AG10803 (cell line): ENCODE results near the gene VSTM2A.
A peak's percentile ranks its signal among the peaks of the same experiment; 100 is the strongest.
"Not testable (repeated sequence)": the region's sequence is repeated elsewhere in the genome, so short reads cannot be mapped to it uniquely, and the experiment has no call there.

Experiments used
- DNase-seq: peaks from one replicate; pipeline ENCODE4 v3.0.0; 2010; ENCODE audit warnings: low read depth
- H3K4me3 ChIP-seq: 2 replicates; pipeline ENCODE4 v1.5.1; 2011; ENCODE audit warnings: mild to moderate bottlenecking, low read length, control low read depth
- TF ChIP-seq, protein P1 (sequence below): conservative IDR thresholded peaks from 2 replicates; pipeline ENCODE4 v1.5.1; 2011; ENCODE audit warnings: mild to moderate bottlenecking, low read length, control low read depth, inconsistent platforms

VSTM2A gene, protein sequence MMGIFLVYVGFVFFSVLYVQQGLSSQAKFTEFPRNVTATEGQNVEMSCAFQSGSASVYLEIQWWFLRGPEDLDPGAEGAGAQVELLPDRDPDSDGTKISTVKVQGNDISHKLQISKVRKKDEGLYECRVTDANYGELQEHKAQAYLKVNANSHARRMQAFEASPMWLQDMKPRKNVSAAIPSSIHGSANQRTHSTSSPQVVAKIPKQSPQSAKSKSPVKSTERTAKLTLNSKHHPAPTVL

DNA sequence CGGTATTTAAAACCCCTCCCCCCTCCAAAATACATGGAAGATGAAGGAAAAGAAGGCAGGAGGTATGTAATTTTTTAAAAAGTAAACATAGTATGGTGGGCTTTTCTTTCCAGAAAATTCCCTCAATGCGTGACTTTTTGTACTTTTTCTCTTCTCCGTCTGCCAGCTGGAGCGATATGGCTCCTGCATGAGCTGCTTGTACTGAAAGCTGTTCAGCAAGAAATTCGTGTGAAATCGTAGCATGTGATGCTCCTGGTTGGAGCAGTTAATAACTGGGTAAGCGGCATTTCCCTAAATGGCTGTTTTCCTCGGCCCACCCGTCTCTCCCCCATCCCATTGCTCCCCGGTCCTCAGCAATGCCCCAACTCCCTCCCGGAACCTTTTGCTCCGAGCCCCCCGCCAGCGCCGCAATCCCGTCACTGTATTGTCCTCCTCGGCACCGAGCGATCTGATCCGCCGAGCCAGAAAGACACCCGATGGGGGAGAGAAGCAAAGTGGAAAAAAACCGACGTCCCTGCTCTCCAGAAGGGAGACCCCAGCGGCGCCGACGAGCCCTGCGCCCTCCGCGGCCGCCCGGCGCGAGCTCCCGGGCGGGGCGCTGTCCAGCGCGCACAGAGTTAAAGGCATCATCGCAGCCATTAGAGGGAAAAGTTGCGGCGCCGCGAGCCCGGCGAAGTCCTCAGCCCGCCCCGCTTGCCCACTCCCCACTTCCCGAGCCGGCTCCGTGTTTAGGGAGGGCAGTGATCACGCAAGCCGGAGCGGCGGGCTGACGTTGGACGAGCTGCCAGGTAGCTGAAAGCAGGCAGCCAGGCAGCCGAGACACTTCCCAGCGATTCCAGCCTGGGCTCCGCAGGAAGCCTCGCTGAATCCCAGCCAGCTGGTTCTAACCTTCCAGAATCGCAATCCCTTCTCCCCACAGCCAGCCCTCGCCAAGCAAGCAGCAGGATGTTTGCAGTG lies at the start of gene VSTM2A:
Gene VSTM2A, plus strand, starts transcription at position 707 of the 957 bp plus-strand sequence. CDS start 356 bp downstream, outside the sequence.
- no peak within 1 kb of the TSS for H3K4me3 ChIP-seq
- no peak for DNase-seq
- TF ChIP-seq, protein P1, sequence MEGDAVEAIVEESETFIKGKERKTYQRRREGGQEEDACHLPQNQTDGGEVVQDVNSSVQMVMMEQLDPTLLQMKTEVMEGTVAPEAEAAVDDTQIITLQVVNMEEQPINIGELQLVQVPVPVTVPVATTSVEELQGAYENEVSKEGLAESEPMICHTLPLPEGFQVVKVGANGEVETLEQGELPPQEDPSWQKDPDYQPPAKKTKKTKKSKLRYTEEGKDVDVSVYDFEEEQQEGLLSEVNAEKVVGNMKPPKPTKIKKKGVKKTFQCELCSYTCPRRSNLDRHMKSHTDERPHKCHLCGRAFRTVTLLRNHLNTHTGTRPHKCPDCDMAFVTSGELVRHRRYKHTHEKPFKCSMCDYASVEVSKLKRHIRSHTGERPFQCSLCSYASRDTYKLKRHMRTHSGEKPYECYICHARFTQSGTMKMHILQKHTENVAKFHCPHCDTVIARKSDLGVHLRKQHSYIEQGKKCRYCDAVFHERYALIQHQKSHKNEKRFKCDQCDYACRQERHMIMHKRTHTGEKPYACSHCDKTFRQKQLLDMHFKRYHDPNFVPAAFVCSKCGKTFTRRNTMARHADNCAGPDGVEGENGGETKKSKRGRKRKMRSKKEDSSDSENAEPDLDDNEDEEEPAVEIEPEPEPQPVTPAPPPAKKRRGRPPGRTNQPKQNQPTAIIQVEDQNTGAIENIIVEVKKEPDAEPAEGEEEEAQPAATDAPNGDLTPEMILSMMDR, result no peak

DNA sequence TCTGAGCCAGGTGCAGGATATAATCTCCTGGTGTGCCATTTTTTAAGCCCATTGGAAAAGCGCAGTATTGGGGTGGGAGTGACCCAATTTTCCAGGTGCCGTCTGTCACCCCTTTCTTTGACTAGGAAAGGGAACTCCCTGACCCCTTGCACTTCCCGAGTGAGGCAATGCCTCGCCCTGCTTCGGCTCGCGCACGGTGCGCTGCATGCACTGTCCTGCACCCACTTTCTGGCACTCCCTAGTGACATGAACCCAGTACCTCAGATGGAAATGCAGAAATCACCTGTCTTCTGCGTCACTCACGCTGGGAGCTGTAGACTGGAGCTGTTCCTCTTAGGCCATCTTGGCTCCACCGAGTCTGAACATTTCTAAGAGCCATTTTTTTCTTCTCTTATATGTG lies 37.6 kb upstream of the VSTM2A start:
- not testable (repeated sequence) for DNase-seq, H3K4me3 ChIP-seq

DNA sequence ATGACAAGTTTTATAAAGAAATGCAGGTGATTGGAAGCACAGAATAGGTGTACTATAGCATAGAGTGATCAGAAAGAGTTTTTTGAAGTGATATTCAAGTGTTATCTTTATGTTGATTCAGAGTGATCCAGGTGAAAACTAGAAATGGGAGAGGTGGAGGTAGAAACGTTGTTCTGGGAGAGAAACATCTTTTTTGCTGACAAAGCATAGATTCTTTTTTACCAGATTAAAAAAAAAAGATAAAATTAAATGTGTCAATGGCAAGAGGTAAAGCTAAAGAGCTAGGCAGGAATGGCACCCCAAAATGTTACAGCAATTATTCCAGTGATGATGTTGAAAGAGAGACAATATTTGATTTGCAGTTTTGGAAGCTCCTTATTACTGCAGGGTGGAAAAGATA lies 12.6 kb upstream of the VSTM2A start:
- DNase-seq, result no peak
- TF ChIP-seq, protein P1, result no peak

DNA sequence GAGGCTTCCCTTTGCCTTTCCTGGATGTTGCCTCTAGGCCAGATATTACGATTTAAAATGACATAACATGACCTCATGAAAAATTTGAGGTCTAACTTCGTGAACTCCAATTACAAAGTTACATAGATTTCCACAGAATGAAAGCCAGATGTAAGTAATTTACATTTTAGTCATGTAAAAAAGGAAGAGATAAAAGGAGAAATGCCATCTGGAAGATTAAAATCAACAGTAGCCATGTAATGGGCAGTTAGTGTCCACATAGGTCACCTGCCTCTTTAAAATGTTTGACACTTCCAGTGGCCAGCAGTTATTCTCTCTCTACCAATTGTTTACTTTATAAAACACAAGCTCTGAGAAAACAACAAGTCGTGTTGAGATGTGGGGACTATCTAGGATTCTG lies 4.1 kb upstream of the VSTM2A start:
- no peak overlapping the region for H3K4me3 ChIP-seq
- no peak for DNase-seq
- TF ChIP-seq, protein P1, result no peak

More for the DNA sequence above, 12.6 kb upstream of the VSTM2A start:
- H3K4me3 ChIP-seq, result no peak overlapping the region

DNA sequence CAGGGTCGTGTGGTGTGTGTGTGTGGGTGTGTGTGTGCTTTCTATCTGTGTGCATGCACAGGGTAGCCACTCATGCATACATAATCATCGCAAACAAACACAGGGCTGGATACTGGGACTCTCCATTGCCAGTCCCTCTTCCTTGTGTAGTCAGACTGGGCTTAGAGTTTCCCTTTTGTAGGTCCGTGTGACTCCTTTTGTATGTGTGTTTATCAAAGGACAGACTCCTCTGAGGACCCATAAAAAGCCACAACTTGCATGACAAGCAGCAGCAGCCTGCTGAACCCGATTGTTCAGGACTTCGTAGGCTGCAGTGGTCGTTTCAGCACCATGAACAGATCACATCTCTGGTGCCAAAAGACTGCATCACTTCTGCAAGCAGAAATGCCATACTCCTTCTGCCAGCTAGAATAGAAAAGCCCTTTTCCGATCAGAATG lies 895 bp downstream of the VSTM2A start:
- TF ChIP-seq, protein P1, result no peak
- peak; percentile 13 for DNase-seq
- H3K4me3 ChIP-seq, result no peak overlapping the region

DNA sequence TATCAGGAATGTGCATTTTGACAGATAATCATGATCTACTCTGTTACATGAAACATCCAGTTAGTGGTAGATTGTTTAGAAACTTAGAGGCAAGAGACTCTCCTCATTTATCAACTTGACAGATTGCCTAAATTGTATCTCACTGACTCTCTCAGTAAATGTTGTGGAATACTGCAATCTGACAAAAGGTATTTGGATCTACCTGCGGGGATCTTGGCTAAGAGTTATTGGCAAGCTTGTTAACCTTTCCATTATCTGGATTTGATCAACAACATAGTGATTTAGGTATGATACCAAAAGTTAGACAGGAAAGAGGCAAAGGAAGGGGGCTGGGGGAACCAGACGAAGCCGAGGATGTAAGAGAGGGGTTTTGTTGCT lies 2.0 kb downstream of the VSTM2A start:
- no peak overlapping the region for H3K4me3 ChIP-seq
- no peak for DNase-seq
- TF ChIP-seq, protein P1, result no peak

DNA sequence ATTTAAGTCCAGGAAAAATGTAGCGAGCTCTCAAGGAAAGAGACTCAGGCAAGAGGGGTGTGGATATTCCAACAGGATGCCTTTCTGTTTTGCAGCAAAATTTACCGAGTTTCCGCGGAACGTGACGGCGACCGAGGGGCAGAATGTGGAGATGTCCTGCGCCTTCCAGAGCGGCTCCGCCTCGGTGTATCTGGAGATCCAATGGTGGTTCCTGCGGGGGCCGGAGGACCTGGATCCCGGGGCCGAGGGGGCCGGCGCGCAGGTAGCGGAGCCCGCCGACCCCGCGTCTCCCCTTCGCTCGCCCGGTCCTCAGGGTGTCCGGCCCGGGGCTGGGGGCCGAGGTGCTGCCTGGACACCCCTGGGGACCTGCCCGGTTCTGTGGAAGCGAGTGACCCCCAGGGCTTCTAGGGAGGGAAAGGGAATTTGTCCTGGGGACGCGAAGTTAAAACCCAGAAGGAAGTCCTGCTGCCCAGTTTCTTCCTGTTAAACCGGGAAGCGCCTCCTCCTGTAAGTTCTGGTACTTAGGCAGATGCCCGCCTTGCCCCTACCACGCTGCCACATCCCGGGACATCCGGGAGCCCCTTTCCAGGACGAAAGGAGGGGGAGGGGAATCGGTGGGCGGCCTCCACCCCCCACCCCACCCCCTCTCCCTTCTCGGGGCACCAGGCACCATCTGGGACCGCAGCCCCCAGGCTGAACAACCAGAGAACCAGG lies 2.5 kb downstream of the VSTM2A start:
- TF ChIP-seq, protein P1, result no peak

More for the DNA sequence above, 2.5 kb downstream of the VSTM2A start:
- no peak for DNase-seq
- no peak overlapping the region for H3K4me3 ChIP-seq
